Fibroblast of mammary gland (primary cell): ENCODE measurements around the gene ZNF789.

ENCODE experiments used
- DNase-seq: peaks from one replicate; pipeline ENCODE4 v3.0.0-alpha.2; 2010; ENCODE audit warnings: low read depth
- H3K4me3 ChIP-seq: 2 replicates; pipeline ENCODE4 v1.5.1; 2011; ENCODE audit warnings: low read depth, mild to moderate bottlenecking, low read length, moderate library complexity; ENCODE audit not compliant: control insufficient read depth
- TF ChIP-seq, protein P1 (sequence below): conservative IDR thresholded peaks from 2 replicates; pipeline ENCODE4 v1.5.1; 2011; ENCODE audit warnings: low read depth, low read length, inconsistent platforms; ENCODE audit not compliant: control insufficient read depth, insufficient read depth

Gene ZNF789

DNA sequence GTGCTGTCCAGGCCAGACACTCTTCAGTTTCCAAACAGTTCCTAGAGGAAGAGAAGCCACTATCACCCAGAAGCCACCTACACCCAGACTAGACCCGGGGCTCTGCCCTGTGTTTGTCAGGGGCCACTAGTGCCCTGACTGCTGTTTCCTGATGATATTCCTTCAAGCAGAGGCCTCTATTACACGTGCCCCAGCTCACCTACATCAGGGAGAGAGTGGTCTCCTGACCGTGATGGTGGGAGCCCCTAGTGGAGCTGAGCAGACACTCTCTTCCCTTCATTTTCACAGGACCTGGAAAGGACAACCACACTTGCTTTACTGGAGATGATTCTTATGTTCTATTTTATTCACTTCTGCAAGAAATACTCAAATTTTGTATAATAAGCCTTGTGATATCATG is 18.2 kb downstream of the ZNF789 start:
- H3K4me3 ChIP-seq, result no peak overlapping the region
- no peak for DNase-seq
- TF ChIP-seq, protein P1, sequence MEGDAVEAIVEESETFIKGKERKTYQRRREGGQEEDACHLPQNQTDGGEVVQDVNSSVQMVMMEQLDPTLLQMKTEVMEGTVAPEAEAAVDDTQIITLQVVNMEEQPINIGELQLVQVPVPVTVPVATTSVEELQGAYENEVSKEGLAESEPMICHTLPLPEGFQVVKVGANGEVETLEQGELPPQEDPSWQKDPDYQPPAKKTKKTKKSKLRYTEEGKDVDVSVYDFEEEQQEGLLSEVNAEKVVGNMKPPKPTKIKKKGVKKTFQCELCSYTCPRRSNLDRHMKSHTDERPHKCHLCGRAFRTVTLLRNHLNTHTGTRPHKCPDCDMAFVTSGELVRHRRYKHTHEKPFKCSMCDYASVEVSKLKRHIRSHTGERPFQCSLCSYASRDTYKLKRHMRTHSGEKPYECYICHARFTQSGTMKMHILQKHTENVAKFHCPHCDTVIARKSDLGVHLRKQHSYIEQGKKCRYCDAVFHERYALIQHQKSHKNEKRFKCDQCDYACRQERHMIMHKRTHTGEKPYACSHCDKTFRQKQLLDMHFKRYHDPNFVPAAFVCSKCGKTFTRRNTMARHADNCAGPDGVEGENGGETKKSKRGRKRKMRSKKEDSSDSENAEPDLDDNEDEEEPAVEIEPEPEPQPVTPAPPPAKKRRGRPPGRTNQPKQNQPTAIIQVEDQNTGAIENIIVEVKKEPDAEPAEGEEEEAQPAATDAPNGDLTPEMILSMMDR, result no peak

DNA sequence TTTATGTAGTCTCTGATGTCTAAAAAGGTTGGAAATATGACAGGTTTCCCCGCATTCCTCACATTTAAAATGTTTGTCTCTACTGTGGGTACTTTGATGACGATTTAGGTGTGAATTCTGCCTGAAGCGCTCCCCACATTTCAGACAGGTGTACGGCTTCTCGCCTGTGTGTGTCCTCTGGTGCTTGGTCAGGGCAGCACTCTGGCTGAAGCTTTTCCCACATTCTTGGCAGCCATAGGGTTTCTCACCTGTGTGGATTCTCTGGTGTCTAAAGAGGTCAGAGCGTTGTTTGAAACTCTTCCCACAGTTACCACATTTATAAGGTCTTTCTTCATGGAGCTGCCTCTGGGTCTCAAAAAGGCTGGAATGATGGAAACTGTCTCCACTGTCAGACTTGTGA is 21.1 kb downstream of the ZNF789 start:
- TF ChIP-seq, protein P1, result no peak
- no peak for DNase-seq
- H3K4me3 ChIP-seq, result no peak overlapping the region

DNA sequence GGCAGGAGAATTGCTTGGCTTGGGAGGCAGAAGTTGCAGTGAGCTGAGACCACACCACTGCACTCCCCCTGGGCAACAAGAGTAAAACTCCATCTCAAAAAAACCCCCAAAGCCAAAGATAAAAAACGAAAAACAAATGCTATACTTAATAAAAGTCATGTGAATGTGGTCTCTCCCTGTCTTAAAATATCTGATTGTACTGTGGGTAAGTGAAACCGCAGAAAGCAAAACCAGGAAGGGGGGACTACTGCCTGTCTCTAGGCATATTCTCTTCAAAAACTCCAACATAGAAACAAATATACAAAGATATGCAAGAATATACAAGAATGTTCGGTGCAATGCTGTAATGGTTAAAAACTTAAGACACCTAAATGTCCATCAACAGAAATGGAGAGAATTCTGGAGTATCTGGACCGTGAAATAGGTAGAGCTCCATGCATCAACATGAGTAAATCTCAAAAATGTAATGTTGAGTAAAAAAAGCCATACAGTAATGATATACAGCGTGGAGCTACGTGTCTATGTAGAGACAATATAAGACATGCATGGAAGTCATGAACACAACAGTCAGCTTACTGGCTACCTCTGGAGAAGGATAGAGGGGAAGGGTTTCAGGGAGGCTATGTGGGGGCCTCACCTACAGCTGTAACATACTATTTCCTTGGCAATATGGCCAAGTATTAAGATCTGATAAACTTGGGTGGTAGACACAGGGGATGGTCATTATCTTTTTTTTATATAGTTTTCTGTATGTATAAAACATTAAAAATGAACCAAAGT is 25.3 kb downstream of the ZNF789 start:
- DNase-seq, result no peak
- TF ChIP-seq, protein P1, result no peak
- peak overlapping the region; percentile 99 for H3K4me3 ChIP-seq

DNA sequence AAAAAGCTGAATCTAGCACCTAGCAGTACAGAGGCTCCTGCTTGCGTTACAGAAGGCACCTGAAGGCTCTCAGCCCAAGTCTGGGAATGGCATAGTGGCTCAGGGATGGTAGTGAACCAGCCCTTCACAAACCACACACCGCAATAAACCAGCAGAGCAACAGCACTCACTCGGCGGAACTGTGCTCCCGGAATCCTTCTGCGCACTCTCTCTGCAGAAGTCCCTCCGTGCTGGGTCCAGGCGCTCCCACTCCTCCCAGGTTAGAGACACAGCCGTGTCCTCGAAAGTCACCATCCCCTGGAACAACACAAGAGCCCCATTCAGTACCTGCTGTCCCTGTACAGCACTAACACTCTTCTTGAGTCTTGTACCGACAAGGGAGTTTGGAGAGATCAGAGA is 25.9 kb downstream of the ZNF789 start:
- TF ChIP-seq, protein P1, result no peak
- no peak for DNase-seq
- peak overlapping the region; percentile 99 for H3K4me3 ChIP-seq

DNA sequence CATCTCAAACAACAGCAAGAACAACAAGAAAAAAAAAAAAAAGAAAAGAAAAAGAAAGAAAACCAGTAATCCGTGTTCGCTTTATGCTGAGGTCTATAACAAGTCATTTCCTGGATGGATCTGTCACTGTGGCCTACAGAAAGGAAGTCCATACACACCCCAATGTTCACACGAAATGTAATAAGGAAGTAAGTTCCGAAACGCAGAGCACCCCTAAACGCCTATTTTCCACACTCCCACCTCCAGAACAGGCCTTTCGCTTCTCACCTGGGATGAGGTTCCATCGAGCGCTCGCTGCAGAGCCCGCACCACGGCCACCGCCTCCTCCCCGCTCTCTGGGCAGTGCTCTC is 26.7 kb downstream of the ZNF789 start:
- TF ChIP-seq, protein P1, result no peak
- peak overlapping the region; percentile 99 for H3K4me3 ChIP-seq
- peak; percentile 17 for DNase-seq

DNA sequence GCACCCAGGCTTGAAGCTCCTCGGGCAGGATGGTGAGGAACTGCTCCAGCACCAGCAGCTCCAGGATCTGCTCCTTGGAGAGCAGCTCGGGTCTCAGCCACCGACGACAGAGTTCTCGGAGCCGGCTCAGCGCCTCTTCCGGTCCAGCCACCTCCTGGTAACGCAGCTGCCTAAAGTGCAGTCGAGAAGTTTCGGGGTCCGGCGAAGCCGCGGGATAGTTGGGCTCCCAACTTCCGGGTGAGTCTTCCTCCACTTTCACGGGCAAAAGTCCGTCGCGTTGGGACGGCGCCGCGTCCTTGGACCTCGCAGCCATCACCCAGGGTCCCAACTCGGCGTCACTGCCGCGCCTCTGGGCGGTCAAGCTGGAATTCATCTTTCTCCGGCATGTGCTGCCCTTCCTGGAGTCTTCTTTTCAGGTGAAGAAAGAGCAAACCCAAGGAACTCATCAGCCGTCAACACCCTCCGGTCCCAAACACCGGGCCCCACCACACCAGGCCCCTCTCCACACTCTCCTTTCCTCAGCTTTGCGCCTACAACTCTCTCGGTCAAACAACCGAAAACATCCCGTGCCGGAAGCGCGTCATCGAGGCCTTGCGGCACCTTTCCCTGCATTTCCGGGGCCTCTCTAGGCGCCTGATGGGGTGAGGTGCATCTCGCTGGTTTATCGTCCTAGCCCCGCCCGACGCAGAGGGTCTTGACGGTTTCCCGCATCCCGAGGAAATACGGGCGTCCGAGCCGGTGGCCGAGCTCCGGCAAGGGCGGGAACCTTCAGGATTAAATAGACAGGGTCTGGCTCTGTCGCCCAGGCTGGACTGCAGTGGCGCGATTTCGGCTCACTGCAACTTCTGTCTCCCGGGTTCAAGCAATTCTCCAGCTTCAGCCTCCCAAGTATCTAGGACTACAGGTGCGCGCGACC is 27.3 kb downstream of the ZNF789 start, which contains the start of gene ZNF394:
ZNF394 (minus strand) TSS at position 561 of the 916 bp plus-strand sequence; CDS start at position 373, 188 bp downstream.
- H3K4me3 ChIP-seq, result peak within 1 kb of the TSS; percentile 99
- peak; percentile 90 for DNase-seq
- TF ChIP-seq, protein P1, result no peak
